DND-41 (cell line): Measurements from ENCODE around the gene LIN7C.

ENCODE experiments used
- ATAC-seq: fragments of 200-7000 bp; cut with Tn5 transposase; 3 replicates; pipeline ENCODE4 v1.9.1; 2021; ENCODE audit warnings: low read depth; ENCODE audit not compliant: insufficient read depth
- DNase-seq: peaks from one replicate; pipeline ENCODE4 v3.0.0-alpha.2; 2020
- H2AFZ ChIP-seq: 2 replicates; pipeline ENCODE4 v1.6.0; 2012; ENCODE audit warnings: low read depth, low read length
- H3K27ac ChIP-seq: 2 replicates; pipeline ENCODE4 v1.5.1; 2012; ENCODE audit warnings: low read length, inconsistent platforms
- H3K27me3 ChIP-seq: fragments of 200-600 bp; sonication (generic); 2 replicates; pipeline ENCODE4 v1.6.0; 2012; ENCODE audit warnings: low read length, mild to moderate bottlenecking, inconsistent platforms; ENCODE audit not compliant: insufficient read depth, poor library complexity
- H3K36me3 ChIP-seq: 2 replicates; pipeline ENCODE4 v1.5.1; 2012; ENCODE audit warnings: low read length, inconsistent platforms; ENCODE audit not compliant: insufficient read depth
- H3K4me1 ChIP-seq: 2 replicates; pipeline ENCODE4 v1.5.1; 2012; ENCODE audit warnings: mild to moderate bottlenecking, low read length; ENCODE audit not compliant: insufficient read depth
- H3K4me2 ChIP-seq: 2 replicates; pipeline ENCODE4 v1.6.0; 2012; ENCODE audit warnings: mild to moderate bottlenecking, moderate library complexity, low read length, inconsistent platforms; ENCODE audit not compliant: insufficient read depth
- H3K4me3 ChIP-seq, 2 experiments: fragments of 200-600 bp in 1 of 2; shearing (Covaris generic) in 1 of 2; 2 replicates each; pipeline ENCODE4 v1.5.1; 2012 to 2016; ENCODE audit warnings: inconsistent platforms in 2 of 2, low read length in 2 of 2, mild to moderate bottlenecking in 2 of 2, low read depth in 1 of 2, moderate library complexity in 1 of 2
- H3K79me2 ChIP-seq: 2 replicates; pipeline ENCODE4 v1.6.0; 2012; ENCODE audit warnings: low read length, inconsistent platforms; ENCODE audit not compliant: insufficient read depth
- H3K9ac ChIP-seq: 2 replicates; pipeline ENCODE4 v1.6.0; 2012; ENCODE audit warnings: low read depth, mild to moderate bottlenecking, inconsistent platforms, low read length, moderate library complexity
- H3K9me3 ChIP-seq: 2 replicates; pipeline ENCODE4 v1.5.1; 2012; ENCODE audit warnings: low read length, moderate library complexity, mild to moderate bottlenecking, inconsistent platforms; ENCODE audit not compliant: insufficient read depth, severe bottlenecking
- H4K20me1 ChIP-seq: 2 replicates; pipeline ENCODE4 v1.6.0; 2012; ENCODE audit warnings: low read length; ENCODE audit not compliant: insufficient read depth
- CTCF ChIP-seq: IDR thresholded peaks from 2 replicates; pipeline ENCODE4 v1.5.1; 2012; ENCODE audit warnings: borderline replicate concordance, low read length, moderate library complexity, mild to moderate bottlenecking; ENCODE audit not compliant: poor library complexity, severe bottlenecking; ENCODE audit errors: extremely low read depth
- EZH2 ChIP-seq: IDR thresholded peaks from 3 replicates; pipeline ENCODE4 v1.6.1; 2012; ENCODE audit warnings: borderline replicate concordance, low read depth, mild to moderate bottlenecking, moderate library complexity, low read length, inconsistent platforms; ENCODE audit not compliant: severe bottlenecking

Gene LIN7C

GRCh38 chr11:27459191-27459590 lies 47.4 kb downstream of the LIN7C start:
- Histone ChIP-seq H3K4me2 (no peak overlapping the region), H3K9me3 (no peaks in the 10 kb centered on the region), H3K27me3 (no peaks in the 10 kb centered on the region), H3K4me1 (no peaks in the 10 kb centered on the region), H3K79me2 (no peaks in the 10 kb centered on the region), H3K9ac (no peak overlapping the region), H2AFZ (no peak overlapping the region), H4K20me1 (no peaks in the 10 kb centered on the region), H3K4me3 (no peak overlapping the region), H3K27ac (no peak overlapping the region), H3K36me3 (no peaks in the 10 kb centered on the region)
- DNase-seq (no peak), ATAC-seq (no peak)
- TF ChIP-seq CTCF (no peak), EZH2 (no peak)

- Histone ChIP-seq H3K4me3 (no peak overlapping the region), H3K4me1 (no peaks in the 10 kb centered on the region), H4K20me1 (no peaks in the 10 kb centered on the region), H3K27ac (no peak overlapping the region), H3K27me3 (no peaks in the 10 kb centered on the region), H3K9me3 (no peaks in the 10 kb centered on the region), H3K4me2 (no peak overlapping the region), H3K79me2 (no peaks in the 10 kb centered on the region), H3K9ac (no peak overlapping the region), H2AFZ (no peak overlapping the region), H3K36me3 (no peaks in the 10 kb centered on the region)
- DNase-seq: no peak
- TF ChIP-seq EZH2 (no peak), CTCF (no peak)
- ATAC-seq: no peak
Observed at GRCh38 chr11:27458182-27458581, 48.4 kb downstream of the LIN7C start.

GRCh38 chr11:27456795-27457329 lies 49.7 kb downstream of the LIN7C start:
- H4K20me1 ChIP-seq: no peaks in the 10 kb centered on the region
- H3K4me1 ChIP-seq: no peaks in the 10 kb centered on the region
- H3K9ac ChIP-seq: no peak overlapping the region
- TF ChIP-seq CTCF (no peak), EZH2 (no peak)
- H3K36me3 ChIP-seq: no peaks in the 10 kb centered on the region
- H3K27ac ChIP-seq: no peak overlapping the region
- no peak overlapping the region for H3K4me2 ChIP-seq
- no peak overlapping the region for H2AFZ ChIP-seq
- no peaks in the 10 kb centered on the region for H3K79me2 ChIP-seq
- H3K9me3 ChIP-seq: no peaks in the 10 kb centered on the region
- no peak for DNase-seq
- no peak overlapping the region for H3K4me3 ChIP-seq
- no peak for ATAC-seq
- H3K27me3 ChIP-seq: no peaks in the 10 kb centered on the region
